Skeletal muscle satellite cell (primary cell): ENCODE results near the gene PRKN.

Experiments
- H3K27me3 ChIP-seq: 2 replicates; pipeline ENCODE4 v1.7.0; 2013; ENCODE audit warnings: low read length; ENCODE audit not compliant: control insufficient read depth, insufficient read depth
- H3K36me3 ChIP-seq: 2 replicates; pipeline ENCODE4 v1.7.0; 2013; ENCODE audit warnings: mild to moderate bottlenecking, control low read depth, low read length; ENCODE audit not compliant: insufficient read depth
- H3K4me1 ChIP-seq: 2 replicates; pipeline ENCODE4 v1.7.0; 2013; ENCODE audit warnings: low read length; ENCODE audit not compliant: control insufficient read depth, insufficient read depth
- H3K4me2 ChIP-seq: 2 replicates; pipeline ENCODE4 v1.7.0; 2013; ENCODE audit warnings: mild to moderate bottlenecking, low read length
- H3K4me3 ChIP-seq: 2 replicates; pipeline ENCODE4 v1.7.0; 2013; ENCODE audit warnings: low read length
- H3K9ac ChIP-seq: 2 replicates; pipeline ENCODE4 v1.7.0; 2013; ENCODE audit warnings: mild to moderate bottlenecking, low read depth, low read length, moderate library complexity
- H3K9me3 ChIP-seq: replicated peaks from 2 replicates; pipeline ENCODE4 v1.7.0; 2013; ENCODE audit warnings: mild to moderate bottlenecking, control low read depth, low read length

The PRKN gene

DNA sequence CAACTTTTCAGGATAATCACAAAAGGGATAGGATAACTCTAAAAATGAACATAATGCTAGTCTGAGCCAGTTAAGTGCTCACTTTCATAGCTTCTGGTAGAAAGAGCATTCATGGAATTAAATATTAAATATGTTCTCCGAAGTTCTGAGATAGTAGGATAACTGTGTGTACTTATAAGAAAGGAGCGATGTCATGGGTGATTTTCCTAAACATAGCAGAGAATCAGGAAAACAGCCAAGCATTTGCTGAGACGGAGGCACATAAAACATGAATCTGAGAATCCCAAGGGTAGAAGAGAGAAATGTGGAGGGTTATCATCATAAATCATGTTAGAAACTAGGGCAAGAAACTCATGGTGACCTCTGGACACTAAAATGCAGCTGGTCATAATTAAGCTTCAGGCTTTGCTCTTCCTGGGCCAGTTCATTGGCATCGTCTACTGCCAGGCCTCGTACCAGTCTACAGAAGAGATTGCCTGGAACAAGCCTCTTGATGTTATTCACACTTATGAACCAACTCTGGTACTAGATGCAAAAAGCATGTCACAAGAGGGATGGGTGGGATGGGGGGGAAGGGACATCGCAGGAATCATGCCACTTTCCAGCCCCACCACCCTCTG lies 436.6 kb downstream of the PRKN start:
- H3K9me3 ChIP-seq = no peaks in the 10 kb centered on the region
- H3K36me3 ChIP-seq = no peaks in the 10 kb centered on the region
- H3K4me1 ChIP-seq = no peaks in the 10 kb centered on the region
- no peak overlapping the region for H3K4me3 ChIP-seq
- H3K4me2 ChIP-seq = no peak overlapping the region
- no peaks in the 10 kb centered on the region for H3K27me3 ChIP-seq
- no peak overlapping the region for H3K9ac ChIP-seq

- no peak overlapping the region for H3K4me2 ChIP-seq
- no peaks in the 10 kb centered on the region for H3K9me3 ChIP-seq
- no peaks in the 10 kb centered on the region for H3K4me1 ChIP-seq
- H3K27me3 ChIP-seq = no peaks in the 10 kb centered on the region
- H3K4me3 ChIP-seq = no peak overlapping the region
- H3K9ac ChIP-seq = no peak overlapping the region
- no peaks in the 10 kb centered on the region for H3K36me3 ChIP-seq
These were observed 437.6 kb downstream of the PRKN start for GRCh38 chr6:162289972-162290371.

GRCh38 chr6:162273986-162274385 lies 453.6 kb downstream of the PRKN start:
- H3K4me2 ChIP-seq = no peak overlapping the region
- no peaks in the 10 kb centered on the region for H3K9me3 ChIP-seq
- no peak overlapping the region for H3K4me3 ChIP-seq
- H3K36me3 ChIP-seq = no peaks in the 10 kb centered on the region
- H3K9ac ChIP-seq = no peak overlapping the region
- H3K27me3 ChIP-seq = no peaks in the 10 kb centered on the region
- no peaks in the 10 kb centered on the region for H3K4me1 ChIP-seq

GRCh38 chr6:162271922-162272321 lies 455.6 kb downstream of the PRKN start:
- Histone ChIP-seq H3K4me2 (no peak overlapping the region), H3K27me3 (no peaks in the 10 kb centered on the region), H3K36me3 (no peaks in the 10 kb centered on the region), H3K4me3 (no peak overlapping the region), H3K9me3 (no peaks in the 10 kb centered on the region), H3K9ac (no peak overlapping the region), H3K4me1 (no peaks in the 10 kb centered on the region)

DNA sequence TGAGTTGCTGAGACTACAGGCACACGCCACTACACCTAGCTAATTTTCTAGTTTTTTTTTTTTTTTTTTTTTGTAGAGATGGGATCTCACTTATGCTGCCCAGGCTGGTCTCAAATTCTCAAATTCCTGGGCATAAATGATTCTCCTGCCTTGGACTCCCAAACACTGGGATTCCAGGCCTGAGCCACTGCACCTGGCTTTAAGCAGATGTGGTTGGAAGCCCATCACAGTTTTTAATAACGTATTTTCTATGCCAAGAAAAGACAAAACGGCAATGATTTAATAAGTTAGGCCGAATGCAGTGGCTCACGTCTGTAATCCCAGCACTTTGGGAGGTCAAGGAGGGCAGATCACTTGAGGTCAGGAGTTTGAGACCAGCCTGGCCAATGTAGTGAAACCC lies 456.6 kb downstream of the PRKN start:
- Histone ChIP-seq H3K4me2 (no peak overlapping the region), H3K27me3 (no peaks in the 10 kb centered on the region), H3K4me1 (no peaks in the 10 kb centered on the region), H3K9me3 (no peaks in the 10 kb centered on the region), H3K36me3 (no peaks in the 10 kb centered on the region), H3K4me3 (no peak overlapping the region), H3K9ac (no peak overlapping the region)

DNA sequence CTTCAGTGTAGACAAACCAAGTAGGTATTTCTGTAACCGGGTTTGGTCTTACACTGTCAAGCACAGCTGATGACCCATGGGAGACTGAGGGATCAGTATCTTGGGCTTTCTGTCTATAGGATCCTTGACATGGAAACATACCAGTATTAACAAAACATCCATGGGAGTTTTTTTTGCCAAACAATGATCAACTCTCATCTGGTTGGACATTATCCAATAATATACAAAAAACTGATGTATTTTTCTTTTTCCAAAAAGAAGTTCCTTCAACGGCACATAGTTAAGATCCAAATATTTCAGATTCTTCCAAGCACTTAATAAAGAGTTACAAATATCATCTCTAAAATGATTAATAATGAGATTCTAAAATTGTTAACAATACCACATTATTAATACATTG lies 459.9 kb downstream of the PRKN start:
- H3K9me3 ChIP-seq = no peaks in the 10 kb centered on the region
- H3K9ac ChIP-seq = no peak overlapping the region
- H3K4me3 ChIP-seq = no peak overlapping the region
- no peaks in the 10 kb centered on the region for H3K36me3 ChIP-seq
- H3K4me1 ChIP-seq = no peaks in the 10 kb centered on the region
- H3K4me2 ChIP-seq = no peak overlapping the region
- H3K27me3 ChIP-seq = no peaks in the 10 kb centered on the region

- Histone ChIP-seq H3K4me1 (no peaks in the 10 kb centered on the region), H3K36me3 (no peaks in the 10 kb centered on the region), H3K9ac (no peak overlapping the region), H3K27me3 (no peaks in the 10 kb centered on the region), H3K4me2 (no peak overlapping the region), H3K9me3 (no peaks in the 10 kb centered on the region), H3K4me3 (no peak overlapping the region)
These were observed 460.4 kb downstream of the PRKN start for GRCh38 chr6:162267126-162267525.

GRCh38 chr6:162264581-162264980 lies 463.0 kb downstream of the PRKN start:
- no peak overlapping the region for H3K4me3 ChIP-seq
- H3K27me3 ChIP-seq = no peaks in the 10 kb centered on the region
- H3K36me3 ChIP-seq = no peaks in the 10 kb centered on the region
- no peak overlapping the region for H3K4me2 ChIP-seq
- no peaks in the 10 kb centered on the region for H3K4me1 ChIP-seq
- H3K9ac ChIP-seq = no peak overlapping the region
- H3K9me3 ChIP-seq = no peaks in the 10 kb centered on the region

DNA sequence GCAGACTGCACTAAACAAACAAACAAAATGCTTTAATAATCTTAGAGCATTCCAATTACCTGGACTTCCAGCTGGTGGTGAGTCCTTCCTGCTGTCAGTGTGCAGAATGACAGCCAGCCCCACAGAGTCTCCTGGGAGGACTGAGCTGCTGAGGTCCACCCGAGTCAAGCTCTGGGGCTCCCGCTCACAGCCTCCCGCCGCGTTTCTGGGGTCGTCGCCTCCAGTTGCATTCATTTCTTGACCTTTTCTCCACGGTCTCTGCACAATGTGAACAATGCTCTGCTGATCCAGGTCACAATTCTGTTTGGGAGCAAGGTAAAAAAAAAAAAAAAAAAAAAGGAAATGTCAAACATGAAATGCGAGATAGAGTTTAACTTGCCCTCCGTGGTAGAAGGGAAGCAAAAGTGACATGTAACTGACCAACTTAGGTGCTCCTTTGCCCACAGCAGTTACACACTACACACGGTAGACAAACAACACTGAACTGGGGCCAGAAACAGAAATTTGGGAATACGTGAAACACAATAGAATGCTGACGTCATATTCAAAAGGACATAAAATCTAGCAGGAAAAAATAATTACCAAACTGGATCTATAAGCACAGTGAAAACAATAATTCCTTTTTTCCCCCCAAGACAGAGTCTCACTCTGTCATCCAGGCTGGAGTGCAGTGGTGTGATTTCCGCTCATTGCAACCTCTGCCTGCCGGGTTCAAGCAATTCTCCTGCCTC lies 464.9 kb downstream of the PRKN start:
- Histone ChIP-seq H3K27me3 (no peaks in the 10 kb centered on the region), H3K4me1 (no peaks in the 10 kb centered on the region), H3K36me3 (no peaks in the 10 kb centered on the region), H3K9ac (no peak overlapping the region), H3K4me3 (no peak overlapping the region), H3K9me3 (no peaks in the 10 kb centered on the region), H3K4me2 (no peak overlapping the region)

- Histone ChIP-seq H3K4me2 (no peak overlapping the region), H3K9me3 (no peaks in the 10 kb centered on the region), H3K36me3 (no peaks in the 10 kb centered on the region), H3K4me3 (no peak overlapping the region), H3K9ac (no peak overlapping the region), H3K4me1 (no peaks in the 10 kb centered on the region), H3K27me3 (no peaks in the 10 kb centered on the region)
These were observed 466.0 kb downstream of the PRKN start for GRCh38 chr6:162261598-162261997.

DNA sequence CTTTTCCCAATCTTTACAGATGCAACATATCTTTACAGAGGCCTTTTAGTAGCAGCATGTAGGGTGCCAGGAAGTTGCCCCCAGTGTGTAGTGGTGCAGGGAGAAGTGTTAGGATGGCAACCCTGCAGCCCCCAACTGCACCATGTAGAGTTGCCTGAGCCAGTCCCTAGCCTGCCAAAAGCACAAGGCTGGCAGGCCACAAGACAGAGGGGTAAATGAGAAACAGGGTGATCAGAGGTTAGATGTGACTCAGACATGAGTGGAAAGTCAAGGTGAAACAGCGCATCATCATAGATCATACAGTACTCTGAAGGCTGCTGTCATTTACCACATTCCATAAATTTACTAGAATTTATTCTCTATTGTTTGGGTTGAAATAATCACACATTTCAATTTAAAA lies 467.5 kb downstream of the PRKN start:
- Histone ChIP-seq H3K36me3 (no peaks in the 10 kb centered on the region), H3K9ac (no peak overlapping the region), H3K4me2 (no peak overlapping the region), H3K27me3 (no peaks in the 10 kb centered on the region), H3K4me3 (no peak overlapping the region), H3K4me1 (no peaks in the 10 kb centered on the region), H3K9me3 (no peaks in the 10 kb centered on the region)

DNA sequence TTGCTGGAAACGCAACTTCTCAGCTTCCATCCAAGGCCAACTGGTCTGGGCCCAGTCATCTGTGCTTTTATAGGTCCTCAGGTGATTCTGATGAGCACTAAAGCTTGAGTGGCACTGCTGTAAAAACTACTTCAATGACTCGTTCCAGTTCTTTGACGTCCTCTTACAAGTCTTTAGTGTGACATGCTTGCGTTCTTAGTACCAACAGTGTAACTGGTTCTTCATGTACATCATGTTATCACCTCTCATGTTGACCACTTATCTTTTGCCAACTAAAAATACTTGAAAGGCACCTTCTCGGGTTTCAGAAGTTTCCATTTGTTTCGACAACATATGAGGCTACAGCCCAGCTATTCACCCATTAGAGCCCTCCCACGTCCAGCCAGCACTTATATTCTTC lies 468.9 kb downstream of the PRKN start:
- H3K27me3 ChIP-seq = no peaks in the 10 kb centered on the region
- H3K4me3 ChIP-seq = no peak overlapping the region
- no peaks in the 10 kb centered on the region for H3K36me3 ChIP-seq
- no peak overlapping the region for H3K4me2 ChIP-seq
- H3K9me3 ChIP-seq = no peaks in the 10 kb centered on the region
- no peaks in the 10 kb centered on the region for H3K4me1 ChIP-seq
- no peak overlapping the region for H3K9ac ChIP-seq
